Small intestine (tissue), 7 donors: ENCODE measurements around the gene KIAA1958. TPM values are rescaled to one million over a fixed set of nuclear protein-coding genes. Genes with fewer than 3 reads are reported as not detected.

Experiments used
- DNase-seq, 2 donors: peaks; one replicate each; pipeline versions ENCODE4 v3.0.0 to v3.0.0-alpha.2; 2013
- FAIRE-seq: peaks from 2 replicates; lab custom pipeline; 2012; peaks lifted over from hg19 to GRCh38; lab: Jason Lieb, UNC
- H3K27ac ChIP-seq, 3 donors: one replicate each; pipeline ENCODE4 v1.5.1; 2013; ENCODE audit warnings: low read length in 2 of 3, mild to moderate bottlenecking in 2 of 3, control low read depth in 1 of 3, inconsistent platforms in 1 of 3, low read depth in 1 of 3, moderate library complexity in 1 of 3
- H3K27me3 ChIP-seq, 3 donors: one replicate each; pipeline ENCODE4 v1.6.1; 2013; ENCODE audit warnings: low read length in 3 of 3, inconsistent platforms in 1 of 3; ENCODE audit not compliant: control insufficient read depth in 3 of 3, insufficient read depth in 3 of 3
- H3K36me3 ChIP-seq, 3 donors: one replicate each; pipeline ENCODE4 v1.6.1; 2013; ENCODE audit warnings: low read length in 3 of 3, inconsistent platforms in 1 of 3, low read depth in 1 of 3, mild to moderate bottlenecking in 1 of 3, moderate library complexity in 1 of 3; ENCODE audit not compliant: control insufficient read depth in 3 of 3, insufficient read depth in 2 of 3
- H3K4me1 ChIP-seq, 3 donors: one replicate each; pipeline ENCODE4 v1.6.1; 2013; ENCODE audit warnings: low read length in 2 of 3, inconsistent platforms in 1 of 3, low read depth in 1 of 3, mild to moderate bottlenecking in 1 of 3, moderate library complexity in 1 of 3; ENCODE audit not compliant: control insufficient read depth in 3 of 3, insufficient read depth in 2 of 3
- H3K4me3 ChIP-seq, 3 donors: one replicate each; pipeline ENCODE4 v1.5.1; 2013; ENCODE audit warnings: low read length in 3 of 3, control low read depth in 1 of 3, inconsistent platforms in 1 of 3, low read depth in 1 of 3, mild to moderate bottlenecking in 1 of 3, moderate library complexity in 1 of 3
- H3K9me3 ChIP-seq, 2 donors: one replicate each; pipeline ENCODE4 v1.6.1; 2013; ENCODE audit warnings: low read depth in 1 of 2, low read length in 1 of 2; ENCODE audit not compliant: control insufficient read depth in 2 of 2, insufficient read depth in 1 of 2
- WGBS, 3 donors: extraction: QIAGEN DNeasy Blood & Tissue Kit; methylation state at CpG; one replicate each; pipeline ENCODE4 v1.1.7; 2013; 5-methylcytosine and 5-hydroxymethylcytosine counted together
- polyA plus RNA-seq, 4 donors: library from polyadenylated mRNA; stranded (reverse) in 3 of 4; unstranded in 1 of 4; fragments of 200-250 nt in 3 of 4; fragments of 120-200 nt in 1 of 4; gene quantifications; one replicate each; pipeline versions ENCODE4 v1.2.1 to v1.2.3, GENCODE V29; 2013
- donor health status: healthy with polysubstance abuse.
- donor health status: control.
- donor health status: control.
- donor health status: Bipolar disorder and iron deficiency.
- donor health status: healthy.

The KIAA1958 gene
- polyA plus RNA-seq, 4 donors, result 0.54 to 9.8 (median 1.1) TPM

GRCh38 chr9:112479221-112479620, 7.4 kb upstream of the KIAA1958 start:
- peaks cover 0 to 22% of the 10 kb centered on the region in 2 donors for H3K9me3 ChIP-seq
- no peak overlapping the region for H3K27ac ChIP-seq
- FAIRE-seq (no peak), DNase-seq (no peak)
- H3K4me1 ChIP-seq, result no peaks in the 10 kb centered on the region
- H3K36me3 ChIP-seq, result peaks cover 0 to 13% (median 0%) of the 10 kb centered on the region in 3 donors
- H3K27me3 ChIP-seq, result no peaks in the 10 kb centered on the region
- H3K4me3 ChIP-seq, result no peak overlapping the region

- H3K4me3 ChIP-seq, result no peak overlapping the region
- no peak for DNase-seq
- H3K9me3 ChIP-seq, result no peaks in the 10 kb centered on the region
- no peaks in the 10 kb centered on the region for H3K36me3 ChIP-seq
- no peaks in the 10 kb centered on the region for H3K27me3 ChIP-seq
- FAIRE-seq, result no peak
- H3K27ac ChIP-seq, result no peak overlapping the region
- whole genome bisulfite sequencing, 3 donors, result 84 to 93% (median 85%) methylated on average over 2 of the region's 2 CpGs
- peaks cover 0 to 9% (median 2%) of the 10 kb centered on the region in 3 donors for H3K4me1 ChIP-seq
These were observed 2.0 kb upstream of the KIAA1958 start for GRCh38 chr9:112484607-112485006.

DNA sequence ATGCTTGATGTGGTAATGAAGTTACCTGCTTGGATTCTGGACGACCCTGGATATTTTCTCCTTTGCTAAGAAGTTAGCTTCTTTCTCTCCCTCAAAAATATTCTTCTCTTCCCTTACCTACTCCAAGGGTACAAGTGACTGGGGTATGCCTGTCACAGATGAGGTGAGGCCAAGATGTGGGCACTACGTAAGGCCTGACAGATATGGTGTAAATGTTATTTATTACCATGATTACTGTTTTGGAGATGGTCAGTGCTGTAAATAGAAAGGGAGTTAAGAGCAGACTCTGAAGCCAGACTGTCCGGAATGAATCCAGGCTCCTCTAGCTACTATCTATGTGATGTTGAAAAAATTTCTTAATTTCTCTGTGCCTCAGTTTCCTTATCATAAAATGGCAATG, 1.1 kb upstream of the KIAA1958 start:
- Histone ChIP-seq H3K9me3 (no peaks in the 10 kb centered on the region), H3K27ac (no peak overlapping the region), H3K27me3 (no peaks in the 10 kb centered on the region), H3K4me1 (peaks cover 0 to 19% (median 2%) of the 10 kb centered on the region in 3 donors), H3K36me3 (no peaks in the 10 kb centered on the region), H3K4me3 (peak overlapping the region in 1 of 3 donors; percentile 98)
- 77 to 86% (median 79%) methylated on average over 3 of the region's 3 CpGs for WGBS, 3 donors
- FAIRE-seq, result no peak
- no peak for DNase-seq

DNA sequence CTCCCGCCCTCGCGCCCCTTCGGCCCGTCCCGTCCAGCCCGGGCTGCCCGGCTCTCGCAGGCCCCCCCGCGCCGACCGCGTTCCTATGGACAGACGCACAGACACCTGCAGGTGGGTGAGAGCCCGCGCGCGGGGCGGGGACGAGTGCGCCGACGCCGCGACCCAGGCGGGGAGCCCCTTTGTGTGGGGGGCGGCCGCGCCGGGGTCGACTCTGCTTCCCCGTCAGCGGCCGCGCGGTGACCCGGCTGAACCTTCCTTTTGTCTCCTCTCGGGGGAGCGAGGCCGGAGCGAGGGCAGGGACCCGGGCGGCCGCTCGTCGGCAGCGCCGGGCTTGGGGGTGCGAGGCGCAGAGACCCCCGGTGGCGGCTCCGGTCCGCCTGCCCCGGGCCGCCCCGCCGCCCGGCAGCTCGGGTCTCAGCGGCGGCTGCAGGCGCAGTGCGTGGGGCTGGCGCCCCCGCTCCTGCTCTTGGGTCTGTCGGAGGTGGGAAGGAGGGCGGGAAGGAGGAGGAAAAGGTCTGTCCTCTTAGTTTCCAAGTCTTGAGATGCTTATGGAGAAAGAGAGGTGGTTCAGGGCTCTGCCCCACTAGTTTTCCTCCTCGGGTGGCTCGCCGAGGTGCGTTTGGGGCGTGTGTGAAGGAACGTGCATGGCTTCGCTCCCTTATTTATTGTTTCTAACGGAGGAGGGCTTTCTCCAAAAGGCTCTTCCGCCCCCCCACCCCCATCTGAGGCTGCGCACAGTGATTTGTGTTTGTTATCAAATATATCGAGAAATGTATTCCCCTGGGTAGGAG, 576 bp downstream of the KIAA1958 start:
- DNase-seq (peak; percentile 45 to 89), FAIRE-seq (no peak)
- Histone ChIP-seq H3K4me1 (peaks cover 0 to 26% (median 2%) of the 10 kb centered on the region in 3 donors), H3K9me3 (no peaks in the 10 kb centered on the region), H3K4me3 (peak overlapping the region; percentile 77 to 100 (median 97)), H3K27me3 (no peaks in the 10 kb centered on the region), H3K27ac (peak overlapping the region; percentile 68 to 82 (median 82)), H3K36me3 (peaks cover 0 to 4% (median 0%) of the 10 kb centered on the region in 3 donors)
- 0 to 1% (median 0%) methylated on average over 40 to 80 of the region's 80 CpGs for WGBS, 3 donors

DNA sequence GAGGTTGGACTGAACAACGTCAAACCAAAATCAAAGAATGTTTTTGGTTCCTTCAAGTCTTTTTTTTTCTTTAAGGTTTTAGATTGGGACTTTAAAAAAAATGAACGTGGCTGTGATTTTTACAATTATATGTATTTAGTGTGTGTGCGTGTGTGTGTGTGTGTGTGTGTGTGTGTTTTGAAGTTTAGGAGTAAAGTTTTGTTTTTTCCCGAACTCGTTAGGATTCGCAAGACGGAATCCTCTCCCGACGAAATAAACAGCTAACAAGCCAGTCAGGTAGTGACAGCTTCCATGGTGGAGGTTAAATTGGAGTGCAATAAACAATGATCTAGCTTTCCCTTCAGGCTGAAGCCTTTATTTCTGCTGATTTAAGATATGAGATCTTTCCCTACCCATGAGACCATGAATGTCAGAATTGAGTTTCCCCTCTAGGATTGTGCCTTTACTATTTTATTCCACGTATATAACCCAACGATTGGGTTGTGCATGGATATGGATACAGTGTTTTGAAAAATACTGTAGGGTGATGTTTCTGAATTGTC, 1.2 kb downstream of the KIAA1958 start:
- Histone ChIP-seq H3K4me3 (peak overlapping the region; percentile 77 to 100 (median 97)), H3K27ac (peak overlapping the region in 1 of 3 donors; percentile 82), H3K36me3 (peaks cover 0 to 8% (median 0%) of the 10 kb centered on the region in 3 donors), H3K27me3 (no peaks in the 10 kb centered on the region), H3K4me1 (peaks cover 0 to 26% (median 2%) of the 10 kb centered on the region in 3 donors), H3K9me3 (peaks cover 0 to 3% of the 10 kb centered on the region in 2 donors)
- FAIRE-seq (no peak), DNase-seq (peak; percentile 28 to 54)
- 7 to 23% (median 20%) methylated on average over 11 of the region's 11 CpGs for WGBS, 3 donors

GRCh38 chr9:112489039-112489546, 2.5 kb downstream of the KIAA1958 start:
- Histone ChIP-seq H3K36me3 (peaks cover 0 to 8% (median 0%) of the 10 kb centered on the region in 3 donors), H3K27me3 (no peaks in the 10 kb centered on the region), H3K9me3 (peaks cover 0 to 7% of the 10 kb centered on the region in 2 donors), H3K4me3 (no peak overlapping the region), H3K4me1 (peaks cover 0 to 26% (median 2%) of the 10 kb centered on the region in 3 donors), H3K27ac (peak overlapping the region in 1 of 3 donors; percentile 32)
- no peak for FAIRE-seq
- no peak for DNase-seq
- 16 to 61% (median 43%) methylated on average over 5 of the region's 5 CpGs for WGBS, 3 donors

- H3K27ac ChIP-seq, result peak overlapping the region in 1 of 3 donors; percentile 57
- no peak for FAIRE-seq
- peaks cover 0 to 15% of the 10 kb centered on the region in 2 donors for H3K9me3 ChIP-seq
- peaks cover 0 to 16% (median 0%) of the 10 kb centered on the region in 3 donors for H3K36me3 ChIP-seq
- DNase-seq, result peak in 1 of 2 donors; percentile 62
- no peak overlapping the region for H3K4me3 ChIP-seq
- no peaks in the 10 kb centered on the region for H3K27me3 ChIP-seq
- 40 to 66% (median 45%) methylated on average over 4 of the region's 4 CpGs for WGBS, 3 donors
- peaks cover 0 to 26% (median 2%) of the 10 kb centered on the region in 3 donors for H3K4me1 ChIP-seq
These were observed 3.4 kb downstream of the KIAA1958 start for GRCh38 chr9:112489876-112490666.
